ENCODE results near the gene TANGO6. TPM values are rescaled to one million over a fixed set of nuclear protein-coding genes. Genes with fewer than 3 reads are reported as not detected.

TANGO6 gene
- total RNA-seq (2022; extraction: Qiagen RNA extraction) = 5.6 to 7.0 TPM (median 6.4 TPM) in 5 replicates

DNA sequence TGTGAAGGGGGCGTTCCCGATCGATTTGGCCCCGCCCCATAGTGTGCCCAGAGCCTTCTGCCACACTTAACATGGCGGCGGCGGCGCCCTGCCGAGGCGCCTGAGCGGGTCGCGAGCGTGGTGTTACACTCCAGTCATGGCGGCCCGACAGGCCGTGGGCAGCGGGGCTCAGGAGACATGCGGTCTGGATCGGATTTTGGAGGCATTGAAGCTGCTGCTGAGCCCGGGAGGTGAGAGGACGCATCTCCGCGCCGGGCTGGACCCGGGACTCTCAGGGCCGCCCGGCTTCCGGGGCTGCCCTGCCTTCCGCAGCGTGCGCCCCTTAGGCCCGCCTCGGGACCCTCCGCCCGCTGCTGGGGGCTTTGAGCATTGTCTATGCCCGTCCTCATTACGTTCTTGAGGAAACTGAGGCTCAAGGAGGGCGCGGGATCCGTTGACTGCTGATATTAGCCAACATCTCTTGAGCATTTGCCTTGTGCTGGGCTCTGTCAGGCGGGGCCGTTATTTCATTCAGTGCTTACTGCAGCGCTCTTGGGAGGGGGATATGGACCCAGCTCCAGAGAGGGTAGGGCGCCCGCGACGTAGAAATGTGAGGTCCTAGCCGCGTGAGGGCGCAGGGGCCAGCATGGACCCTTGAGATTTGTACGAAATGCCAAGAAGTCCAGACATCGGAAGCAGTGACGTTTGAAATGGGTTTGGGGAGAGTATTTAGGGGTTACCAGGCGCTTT is at the start of gene TANGO6:
Gene TANGO6, plus strand, starts transcription at position 50 of the 729 bp plus-strand sequence. Its CDS starts 87 bp downstream, at position 137.

DNA sequence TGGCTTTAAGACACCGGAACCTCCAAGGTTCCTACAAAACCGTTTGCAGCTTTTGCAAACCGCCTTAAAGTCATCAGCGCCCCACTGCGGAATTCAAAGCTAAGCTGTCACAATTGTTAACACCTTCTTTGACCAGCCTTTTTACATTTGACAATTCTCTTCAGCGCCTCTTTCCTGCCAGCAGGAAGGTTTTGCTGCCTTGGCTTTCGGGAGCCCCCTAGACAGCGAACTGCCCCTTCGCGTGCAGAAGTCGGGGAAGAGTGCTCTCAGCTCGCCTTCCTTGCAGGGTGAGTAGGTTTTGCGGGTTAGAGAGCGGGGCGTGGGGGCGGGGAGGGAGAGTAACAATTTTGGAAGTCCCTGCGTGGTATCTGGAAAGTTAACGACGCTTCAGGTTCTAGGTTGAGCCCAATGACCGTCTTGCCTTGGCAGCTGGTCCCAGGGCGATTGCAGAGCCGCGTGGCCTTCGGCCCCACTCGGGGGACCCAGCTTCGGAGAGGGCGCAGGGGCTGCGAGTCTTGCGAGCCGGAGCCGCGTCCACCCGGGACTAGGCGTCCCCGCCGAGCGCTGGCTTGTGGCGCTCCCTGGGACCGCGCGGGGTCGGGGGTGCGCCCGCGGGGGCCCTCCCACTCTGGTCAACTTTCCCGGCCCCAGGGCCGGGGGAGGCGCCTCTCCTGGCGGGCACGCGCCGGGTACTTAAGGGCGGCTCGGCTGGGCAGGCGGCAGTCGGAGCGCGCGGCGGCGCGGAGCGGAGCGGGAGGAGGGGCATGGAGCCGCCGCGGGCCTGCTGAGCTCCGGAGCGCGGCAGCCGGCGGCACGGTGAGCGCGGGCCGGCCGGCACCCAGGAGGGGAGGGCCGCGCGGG is 262.4 kb downstream of the TANGO6 start, which contains the start of gene HAS3:
Gene HAS3, plus strand, starts transcription at position 153 of the 861 bp plus-strand sequence. CDS start 3,743 bp downstream, outside the sequence.

DNA sequence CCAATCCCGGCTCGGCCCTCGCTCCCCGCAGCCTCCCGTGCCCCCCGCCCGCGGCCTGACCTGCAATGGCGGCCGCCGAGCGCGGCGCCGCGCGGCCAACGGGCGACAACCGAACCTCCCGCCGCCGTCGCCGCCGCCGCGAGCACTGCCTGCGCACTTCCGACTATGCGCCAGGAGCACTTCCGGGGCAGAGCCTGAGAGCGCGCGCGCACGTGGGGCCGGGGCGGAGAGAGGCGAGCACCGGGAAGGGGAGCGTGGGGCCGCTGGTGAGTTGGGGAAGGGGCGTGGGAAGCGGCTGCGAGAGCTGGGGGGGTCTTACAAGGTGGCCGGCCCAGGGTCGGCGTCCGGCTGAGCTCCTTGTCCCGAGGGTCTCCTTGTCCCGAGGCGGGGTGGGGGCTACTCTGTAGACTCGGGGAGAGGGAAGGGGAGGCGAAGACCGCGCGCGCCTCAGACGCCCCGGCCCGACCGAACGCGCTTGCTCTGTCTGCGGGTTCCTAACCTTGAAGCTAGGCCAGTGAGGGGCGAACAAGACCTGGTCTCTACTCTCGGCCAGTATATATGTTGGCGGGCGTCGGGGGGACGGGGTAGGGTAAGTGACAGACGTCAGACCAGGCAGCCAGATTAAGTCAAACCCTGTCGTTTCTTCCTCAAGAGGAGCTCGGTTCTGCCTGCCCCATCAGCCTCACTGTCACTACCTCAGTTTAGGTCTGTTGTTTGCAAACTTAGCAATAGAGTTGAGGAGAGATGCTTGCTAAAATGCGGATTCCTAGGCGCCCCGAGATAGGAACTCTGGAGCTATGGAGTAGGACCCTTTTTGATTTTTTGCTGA is 289.3 kb downstream of the TANGO6 start, which contains the start of the genes CHTF8 and UTP4:
Gene CHTF8, minus strand, starts transcription at position 165 of the 829 bp plus-strand sequence. CDS start 11,130 bp downstream, outside the sequence.
Gene UTP4, plus strand, starts transcription at position 226 of the 829 bp plus-strand sequence. CDS start 811 bp downstream, outside the sequence.

Other genes with a start within 250 kb of the TANGO6 start
- 0.16 to 0.41 TPM (median 0.24 TPM) in 5 replicates for gene CDH3, start 198.2 kb upstream of the TANGO6 start, total RNA-seq (2022; extraction: Qiagen RNA extraction)
- gene CDH1, start 106.2 kb upstream of the TANGO6 start, total RNA-seq (2022; extraction: Qiagen RNA extraction) = 3.9 to 4.5 TPM (median 4.2 TPM) in 5 replicates